Measurements from ENCODE around the gene ANO4.
"Not testable (repeated sequence)": the region's sequence is repeated elsewhere in the genome, so short reads cannot be mapped to it uniquely, and the experiment has no call there.

The ANO4 gene

GRCh38 chr12:101097829-101098580 is 303.4 kb downstream of the ANO4 start:
- no peak for DNase-seq (ENCODE audit: low read depth)

GRCh38 chr12:101107032-101107763 is 312.6 kb downstream of the ANO4 start:
- DNase-seq (ENCODE audit: low read depth), result no peak

GRCh38 chr12:101108130-101108529 is 313.6 kb downstream of the ANO4 start:
- DNase-seq (ENCODE audit: low read depth), result no peak

GRCh38 chr12:101110866-101111265 is 316.3 kb downstream of the ANO4 start:
- no peak for DNase-seq (ENCODE audit: low read depth)

- DNase-seq (ENCODE audit: low read depth), result no peak
Measured at GRCh38 chr12:101111441-101111840, 316.9 kb downstream of the ANO4 start.

- DNase-seq (ENCODE audit: low read depth), result no peak
Measured at GRCh38 chr12:101115326-101115725, 320.8 kb downstream of the ANO4 start.

GRCh38 chr12:101116911-101117310 is 322.3 kb downstream of the ANO4 start:
- no peak for DNase-seq (ENCODE audit: low read depth)

GRCh38 chr12:101117842-101118241 is 323.3 kb downstream of the ANO4 start:
- DNase-seq (ENCODE audit: low read depth), result no peak

- no peak for DNase-seq (ENCODE audit: low read depth)
Measured at GRCh38 chr12:101127521-101128219, 333.1 kb downstream of the ANO4 start.

- DNase-seq (ENCODE audit: low read depth), result not testable (repeated sequence)
Measured at GRCh38 chr12:101145777-101146431, 351.3 kb downstream of the ANO4 start.

- no peak for DNase-seq (ENCODE audit: low read depth)
Measured at GRCh38 chr12:101165319-101165718, 370.7 kb downstream of the ANO4 start.

GRCh38 chr12:101166866-101167265 is 372.3 kb downstream of the ANO4 start:
- no peak for DNase-seq (ENCODE audit: low read depth)

GRCh38 chr12:101168001-101168400 is 373.4 kb downstream of the ANO4 start:
- DNase-seq (ENCODE audit: low read depth), result no peak

- DNase-seq (ENCODE audit: low read depth), result no peak
Measured at GRCh38 chr12:101172316-101172715, 377.7 kb downstream of the ANO4 start.

- no peak for DNase-seq (ENCODE audit: low read depth)
Measured at GRCh38 chr12:101173197-101173749, 378.7 kb downstream of the ANO4 start.

- DNase-seq (ENCODE audit: low read depth), result no peak
Measured at GRCh38 chr12:101174541-101174940, 380.0 kb downstream of the ANO4 start.

Measured in stimulated activated CD8-positive, alpha-beta memory T cell treated with anti-CD3 and anti-CD28 coated beads, Interleukin-15, amount 100 ng/mL, for 24 hours (primary cell).